Ascending aorta (tissue), 2 donors: ENCODE measurements around the gene CHD5. TPM values are rescaled to one million over a fixed set of nuclear protein-coding genes. Genes with fewer than 3 reads are reported as not detected.

ENCODE experiments used
- DNase-seq, 2 donors: peaks; one replicate each; pipeline ENCODE4 v3.0.0-alpha.2; 2019; ENCODE audit warnings: low spot score in 2 of 2
- H3K27ac ChIP-seq, 2 donors: fragments of 200-600 bp; sonication (generic); one replicate each; pipeline ENCODE4 v1.5.1; 2016 to 2017; ENCODE audit warnings: mild to moderate bottlenecking in 1 of 2
- H3K27me3 ChIP-seq: fragments of 200-600 bp; sonication (generic); one replicate; pipeline ENCODE4 v1.5.1; 2017
- H3K36me3 ChIP-seq, 2 donors: fragments of 200-600 bp; sonication (generic); one replicate each; pipeline ENCODE4 v1.5.1; 2016
- H3K4me1 ChIP-seq, 2 donors: fragments of 200-600 bp; sonication (generic); one replicate each; pipeline ENCODE4 v1.5.1; 2016 to 2017; ENCODE audit warnings: mild to moderate bottlenecking in 1 of 2
- H3K4me3 ChIP-seq, 2 donors: fragments of 200-600 bp; sonication (generic); one replicate each; pipeline ENCODE4 v1.5.1; 2016 to 2017; ENCODE audit warnings: mild to moderate bottlenecking in 1 of 2
- H3K9me3 ChIP-seq, 2 donors: fragments of 200-600 bp; sonication (generic); one replicate each; pipeline ENCODE4 v1.5.1; 2016
- CTCF ChIP-seq, 3 experiments: fragments of 200-600 bp in 2 of 3; fragments of 450-650 bp in 1 of 3; sonication (generic) in 2 of 3; IDR thresholded peaks; one replicate each; pipeline ENCODE4 v1.5.1; 2016 to 2019; ENCODE audit warnings: antibody characterized with exemption in 3 of 3, mild to moderate bottlenecking in 1 of 3, moderate library complexity in 1 of 3
- intact Hi-C: fragments of 100-400 bp; cut with DNase I; formaldehyde crosslinking; loops from one replicate; pipeline ENCODE4 v1.15.1; 2023
- total RNA-seq: library from RNA; depleted of rRNA; stranded (reverse); fragments of >200 nt; gene quantifications from one replicate; pipeline ENCODE4 v1.1.0, GENCODE V29; 2016

The CHD5 gene
- total RNA-seq, 1 donor from 2014 or later: 4.0 TPM

GRCh38 chr1:6133146-6133895, 46.8 kb downstream of the CHD5 start:
- H3K27ac ChIP-seq: no peak overlapping the region
- no peak for TF ChIP-seq CTCF (IDR thresholded peaks at IDR 0.05)
- H3K9me3 ChIP-seq: no peaks in the 10 kb centered on the region
- H3K4me3 ChIP-seq: no peak overlapping the region
- no peaks in the 10 kb centered on the region for H3K36me3 ChIP-seq
- intact Hi-C loops: no loop called here
- no peaks in the 10 kb centered on the region for H3K27me3 ChIP-seq
- DNase-seq: no peak
- no peaks in the 10 kb centered on the region for H3K4me1 ChIP-seq

GRCh38 chr1:6131561-6131960, 48.6 kb downstream of the CHD5 start:
- no peak for TF ChIP-seq CTCF (IDR thresholded peaks at IDR 0.05)
- Histone ChIP-seq H3K4me1 (no peaks in the 10 kb centered on the region), H3K36me3 (no peaks in the 10 kb centered on the region), H3K27ac (no peak overlapping the region), H3K27me3 (no peaks in the 10 kb centered on the region), H3K9me3 (no peaks in the 10 kb centered on the region), H3K4me3 (no peak overlapping the region)
- DNase-seq: no peak
- intact Hi-C loops: no loop called here

DNA sequence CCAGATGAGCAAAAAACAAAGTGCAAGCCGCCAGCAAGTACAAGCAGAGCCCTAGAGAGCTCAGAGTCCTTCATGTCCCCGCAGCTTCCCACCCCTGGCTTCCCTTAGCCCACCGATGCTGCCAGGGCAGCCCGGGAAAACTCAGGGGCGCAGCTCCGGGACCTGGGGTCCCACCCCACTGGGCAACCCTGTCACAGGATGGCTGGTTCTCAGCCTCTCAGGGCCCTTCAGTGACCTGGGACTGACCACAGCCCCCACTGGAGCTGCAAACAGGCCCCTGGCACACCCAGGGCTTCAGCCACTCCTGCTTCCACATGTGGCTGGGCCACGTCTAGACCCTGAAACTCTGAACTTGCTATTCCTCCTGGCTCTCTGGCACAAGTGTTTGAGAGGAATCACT, 49.5 kb downstream of the CHD5 start:
- H3K4me1 ChIP-seq: no peaks in the 10 kb centered on the region
- no peak overlapping the region for H3K27ac ChIP-seq
- no peaks in the 10 kb centered on the region for H3K9me3 ChIP-seq
- H3K36me3 ChIP-seq: no peaks in the 10 kb centered on the region
- intact Hi-C loops: no loop called here
- no peak for TF ChIP-seq CTCF (IDR thresholded peaks at IDR 0.05)
- DNase-seq: no peak
- H3K27me3 ChIP-seq: no peaks in the 10 kb centered on the region
- H3K4me3 ChIP-seq: no peak overlapping the region

DNA sequence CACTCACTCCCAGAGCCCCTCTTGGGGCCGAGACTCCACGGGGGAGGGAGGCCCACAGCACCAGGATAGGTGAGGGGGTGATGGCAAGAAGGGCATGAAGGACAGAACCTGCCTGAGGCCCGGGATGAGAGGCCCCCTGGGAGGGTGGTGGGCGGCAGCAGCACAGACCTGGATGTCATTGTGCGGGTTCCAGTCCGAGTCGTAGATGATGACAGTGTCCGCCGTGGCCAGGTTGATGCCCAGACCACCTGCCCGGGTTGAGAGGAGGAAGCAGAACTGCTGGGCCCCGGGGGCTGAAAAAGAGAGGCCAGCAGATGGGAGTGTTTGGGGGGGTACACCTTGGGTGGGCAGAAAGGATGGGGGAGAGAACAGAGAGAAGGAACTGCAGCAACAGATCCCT, 50.1 kb downstream of the CHD5 start:
- Histone ChIP-seq H3K4me3 (no peak overlapping the region), H3K27ac (no peak overlapping the region), H3K27me3 (no peaks in the 10 kb centered on the region), H3K9me3 (no peaks in the 10 kb centered on the region), H3K4me1 (no peaks in the 10 kb centered on the region), H3K36me3 (no peaks in the 10 kb centered on the region)
- no peak for TF ChIP-seq CTCF (IDR thresholded peaks at IDR 0.05)
- intact Hi-C loops: no loop called here
- DNase-seq: no peak

DNA sequence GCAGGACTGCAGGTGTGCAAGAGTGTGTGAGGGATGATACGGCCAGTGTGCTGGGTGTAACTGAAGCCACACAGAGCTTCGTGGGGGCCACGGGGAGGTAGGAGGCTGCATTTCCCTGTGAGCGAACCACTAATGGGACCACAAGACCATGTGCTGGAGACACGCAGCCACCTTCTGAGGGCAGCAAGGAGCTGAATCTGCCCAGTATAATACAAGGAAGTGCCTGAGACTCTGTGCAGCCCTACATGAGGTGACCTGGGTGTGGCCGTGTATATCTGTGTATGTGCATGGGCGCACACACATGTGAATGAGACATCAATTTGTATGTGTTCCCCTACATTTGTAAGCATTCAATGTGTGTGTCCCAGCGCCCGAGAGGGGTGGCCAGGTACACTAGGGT, 50.8 kb downstream of the CHD5 start:
- no peak for TF ChIP-seq CTCF (IDR thresholded peaks at IDR 0.05)
- H3K4me1 ChIP-seq: no peaks in the 10 kb centered on the region
- no peak overlapping the region for H3K27ac ChIP-seq
- H3K36me3 ChIP-seq: no peaks in the 10 kb centered on the region
- H3K27me3 ChIP-seq: no peaks in the 10 kb centered on the region
- H3K9me3 ChIP-seq: no peaks in the 10 kb centered on the region
- H3K4me3 ChIP-seq: no peak overlapping the region
- no peak for DNase-seq
- intact Hi-C loops: no loop called here
